ENCODE results near the gene FTHL17.

The FTHL17 gene

GRCh38 chrX:31036895-31037294 lies 34.9 kb downstream of the FTHL17 start:
- DNase-seq = peak in 1 of 2 experiments; percentile 54

GRCh38 chrX:31027351-31027750 lies 44.5 kb downstream of the FTHL17 start:
- no peak for DNase-seq

GRCh38 chrX:31024866-31025265 lies 47.0 kb downstream of the FTHL17 start:
- no peak for DNase-seq

GRCh38 chrX:31021537-31021936 lies 50.3 kb downstream of the FTHL17 start:
- no peak for DNase-seq
